Thyroid gland (tissue), 4 donors: ENCODE results near the gene RAB18. TPM values are rescaled to one million over a fixed set of nuclear protein-coding genes. Genes with fewer than 3 reads are reported as not detected.

Experiments
- DNase-seq, 2 donors: peaks; one replicate each; pipeline ENCODE4 v3.0.0-alpha.2; 2019
- H3K27ac ChIP-seq, 3 donors: fragments of 200-600 bp; sonication (generic); 1 replicate in 2 of 3; 2 replicates in 1 of 3; pipeline ENCODE4 v1.5.1; 2016 to 2019; ENCODE audit warnings: mild to moderate bottlenecking in 1 of 3, moderate library complexity in 1 of 3
- H3K27me3 ChIP-seq: fragments of 200-600 bp; sonication (generic); one replicate; pipeline ENCODE4 v1.5.1; 2019
- H3K36me3 ChIP-seq, 2 donors: fragments of 200-600 bp; sonication (generic); one replicate each; pipeline ENCODE4 v1.5.1; 2016 to 2019
- H3K4me1 ChIP-seq, 2 donors: fragments of 200-600 bp; sonication (generic); one replicate each; pipeline ENCODE4 v1.5.1; 2017 to 2019
- H3K4me3 ChIP-seq, 3 donors: fragments of 200-600 bp; sonication (generic); replicated peaks in 1 of 3; 1 replicate in 2 of 3; 2 replicates in 1 of 3; pipeline ENCODE4 v1.5.1; 2016; ENCODE audit warnings: mild to moderate bottlenecking in 1 of 3
- H3K9me3 ChIP-seq: fragments of 200-600 bp; sonication (generic); one replicate; pipeline ENCODE4 v1.5.1; 2017
- CTCF ChIP-seq, 6 experiments: fragments of 200-600 bp in 3 of 6; fragments of 450-650 bp in 3 of 6; sonication (generic) in 3 of 6; IDR thresholded peaks; one replicate each; pipeline ENCODE4 v1.5.1; 2016 to 2019; ENCODE audit warnings: antibody characterized with exemption in 6 of 6, mild to moderate bottlenecking in 2 of 6, inconsistent platforms in 1 of 6, moderate library complexity in 1 of 6
- POLR2A ChIP-seq, 2 donors: fragments of 450-650 bp; IDR thresholded peaks; one replicate each; pipeline ENCODE4 v1.6.1; 2017; ENCODE audit warnings: antibody characterized with exemption in 2 of 2, mild to moderate bottlenecking in 2 of 2, moderate library complexity in 1 of 2
- WGBS, 2 donors: methylation state at CpG; one replicate each; pipeline ENCODE4 v1.1.5; 2017; 5-methylcytosine and 5-hydroxymethylcytosine counted together
- intact Hi-C: fragments of 100-400 bp; cut with DNase I; formaldehyde crosslinking; loops from one replicate; pipeline ENCODE4 v1.15.1; 2023
- total RNA-seq, 4 donors: library from RNA; depleted of rRNA; stranded (reverse); fragments of >200 nt; gene quantifications; one replicate each; pipeline ENCODE4 v1.2.3, GENCODE V29; 2016

Gene RAB18
- total RNA-seq, 4 donors from 2014 or later: 58.9 to 86.0 (median 72.8) TPM

- 87 to 90% methylated on average over 8 of the region's 8 CpGs for WGBS, 2 donors
Observed at GRCh38 chr10:27541796-27542729, 38.0 kb downstream of the RAB18 start.

GRCh38 chr10:27542812-27543211, 38.7 kb downstream of the RAB18 start:
- no peaks in the 10 kb centered on the region for H3K27me3 ChIP-seq
- WGBS, 2 donors: 87 to 100% methylated on average over 2 of the region's 2 CpGs
- no peak overlapping the region for H3K4me3 ChIP-seq
- peaks cover 10% of the 10 kb centered on the region in 2 donors for H3K36me3 ChIP-seq
- no peak for DNase-seq
- TF ChIP-seq CTCF (IDR thresholded peaks at IDR 0.05) (no peak), POLR2A (IDR thresholded peaks at IDR 0.05) (no peak)
- H3K4me1 ChIP-seq: no peaks in the 10 kb centered on the region
- intact Hi-C loops: no loop called here
- H3K9me3 ChIP-seq: no peaks in the 10 kb centered on the region
- H3K27ac ChIP-seq: no peak overlapping the region

More at GRCh38 chr10:27541796-27542729, 38.0 kb downstream of the RAB18 start:
- Histone ChIP-seq H3K4me1 (no peaks in the 10 kb centered on the region), H3K9me3 (no peaks in the 10 kb centered on the region), H3K4me3 (no peak overlapping the region), H3K36me3 (peaks cover 11 to 13% of the 10 kb centered on the region in 2 donors), H3K27me3 (no peaks in the 10 kb centered on the region), H3K27ac (no peak overlapping the region)
- TF ChIP-seq CTCF (IDR thresholded peaks at IDR 0.05) (no peak), POLR2A (IDR thresholded peaks at IDR 0.05) (no peak)
- intact Hi-C loops: no loop called here
- no peak for DNase-seq

GRCh38 chr10:27547047-27547446, 42.9 kb downstream of the RAB18 start:
- H3K36me3 ChIP-seq: no peaks in the 10 kb centered on the region
- no peaks in the 10 kb centered on the region for H3K27me3 ChIP-seq
- WGBS, 2 donors: 94 to 97% methylated on average over 2 of the region's 2 CpGs
- no peak for DNase-seq
- no peaks in the 10 kb centered on the region for H3K4me1 ChIP-seq
- TF ChIP-seq POLR2A (IDR thresholded peaks at IDR 0.05) (no peak), CTCF (IDR thresholded peaks at IDR 0.05) (no peak)
- no peak overlapping the region for H3K27ac ChIP-seq
- intact Hi-C loops: no loop called here
- H3K4me3 ChIP-seq: no peak overlapping the region
- H3K9me3 ChIP-seq: no peaks in the 10 kb centered on the region

GRCh38 chr10:27547482-27547881, 43.4 kb downstream of the RAB18 start:
- Histone ChIP-seq H3K9me3 (no peaks in the 10 kb centered on the region), H3K4me3 (no peak overlapping the region), H3K27me3 (no peaks in the 10 kb centered on the region), H3K27ac (no peak overlapping the region), H3K4me1 (no peaks in the 10 kb centered on the region), H3K36me3 (no peaks in the 10 kb centered on the region)
- intact Hi-C loops: no loop called here
- TF ChIP-seq CTCF (IDR thresholded peaks at IDR 0.05): no peak
- no peak for TF ChIP-seq POLR2A (IDR thresholded peaks at IDR 0.05)
- no peak for DNase-seq
- WGBS, 2 donors: 94 to 96% methylated on average over 3 of the region's 3 CpGs

GRCh38 chr10:27550823-27551222, 46.7 kb downstream of the RAB18 start:
- no peak overlapping the region for H3K4me3 ChIP-seq
- no peaks in the 10 kb centered on the region for H3K4me1 ChIP-seq
- TF ChIP-seq POLR2A (IDR thresholded peaks at IDR 0.05) (no peak), CTCF (IDR thresholded peaks at IDR 0.05) (no peak)
- no peak for DNase-seq
- no peaks in the 10 kb centered on the region for H3K9me3 ChIP-seq
- H3K27ac ChIP-seq: no peak overlapping the region
- no peaks in the 10 kb centered on the region for H3K36me3 ChIP-seq
- intact Hi-C loops: no loop called here
- no peaks in the 10 kb centered on the region for H3K27me3 ChIP-seq
- 84 to 89% methylated on average over 6 of the region's 6 CpGs for WGBS, 2 donors
